ENCODE results near the gene CCDC150.

The CCDC150 gene

DNA sequence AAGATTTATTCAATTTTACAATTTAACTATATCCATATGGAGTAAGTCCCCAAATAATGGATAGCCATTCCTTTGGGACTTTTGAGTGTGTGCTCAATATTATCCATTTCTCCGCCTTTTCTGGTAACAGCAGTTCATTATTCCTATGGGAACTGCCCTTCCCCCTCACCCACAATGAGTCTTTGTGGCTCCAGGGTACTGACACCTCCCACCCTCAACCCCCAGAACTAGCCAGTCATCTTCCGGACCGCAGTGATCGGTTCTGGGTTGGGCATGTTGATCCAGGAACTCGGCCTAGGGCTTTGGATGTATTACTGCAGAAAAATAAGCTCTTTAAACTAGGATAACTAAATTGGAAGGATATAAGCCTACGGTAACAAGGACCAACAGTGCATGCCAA is 45.4 kb upstream of the CCDC150 start:
- H3K27ac ChIP-seq, result no peak overlapping the region
- TF ChIP-seq, protein P1, sequence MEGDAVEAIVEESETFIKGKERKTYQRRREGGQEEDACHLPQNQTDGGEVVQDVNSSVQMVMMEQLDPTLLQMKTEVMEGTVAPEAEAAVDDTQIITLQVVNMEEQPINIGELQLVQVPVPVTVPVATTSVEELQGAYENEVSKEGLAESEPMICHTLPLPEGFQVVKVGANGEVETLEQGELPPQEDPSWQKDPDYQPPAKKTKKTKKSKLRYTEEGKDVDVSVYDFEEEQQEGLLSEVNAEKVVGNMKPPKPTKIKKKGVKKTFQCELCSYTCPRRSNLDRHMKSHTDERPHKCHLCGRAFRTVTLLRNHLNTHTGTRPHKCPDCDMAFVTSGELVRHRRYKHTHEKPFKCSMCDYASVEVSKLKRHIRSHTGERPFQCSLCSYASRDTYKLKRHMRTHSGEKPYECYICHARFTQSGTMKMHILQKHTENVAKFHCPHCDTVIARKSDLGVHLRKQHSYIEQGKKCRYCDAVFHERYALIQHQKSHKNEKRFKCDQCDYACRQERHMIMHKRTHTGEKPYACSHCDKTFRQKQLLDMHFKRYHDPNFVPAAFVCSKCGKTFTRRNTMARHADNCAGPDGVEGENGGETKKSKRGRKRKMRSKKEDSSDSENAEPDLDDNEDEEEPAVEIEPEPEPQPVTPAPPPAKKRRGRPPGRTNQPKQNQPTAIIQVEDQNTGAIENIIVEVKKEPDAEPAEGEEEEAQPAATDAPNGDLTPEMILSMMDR (conservative IDR thresholded peaks at IDR 0.05), result no peak
- no peak for TF ChIP-seq ZFX (IDR thresholded peaks at IDR 0.05)

- H3K27ac ChIP-seq, result no peak overlapping the region
- no peak for TF ChIP-seq ZFX (IDR thresholded peaks at IDR 0.05)
- TF ChIP-seq, protein P1 (conservative IDR thresholded peaks at IDR 0.05), result no peak
These were observed 42.0 kb upstream of the CCDC150 start for GRCh38 chr2:196597531-196597930.

DNA sequence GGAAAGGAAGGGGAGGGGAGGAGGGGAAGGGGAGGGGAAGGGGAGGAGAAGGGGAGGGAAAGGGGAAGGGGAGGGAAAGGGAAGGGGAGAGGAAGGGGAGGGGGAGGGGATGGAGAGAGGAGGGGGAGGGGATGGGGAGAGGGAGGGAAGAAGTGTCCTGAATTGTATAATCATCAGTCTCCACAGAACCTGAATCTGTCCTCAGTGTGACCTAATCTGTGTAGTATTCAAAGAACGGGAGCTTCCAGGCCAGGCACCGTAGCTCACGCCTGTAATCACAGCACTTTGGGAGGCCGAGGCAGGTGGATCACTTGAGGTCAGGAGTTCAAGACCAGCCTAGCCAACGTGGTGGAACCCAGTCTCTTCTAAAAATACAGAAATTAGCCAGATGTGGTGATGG is 41.1 kb upstream of the CCDC150 start:
- TF ChIP-seq, protein P1 (conservative IDR thresholded peaks at IDR 0.05), result no peak
- TF ChIP-seq ZFX (IDR thresholded peaks at IDR 0.05), result no peak
- H3K27ac ChIP-seq, result no peak overlapping the region

DNA sequence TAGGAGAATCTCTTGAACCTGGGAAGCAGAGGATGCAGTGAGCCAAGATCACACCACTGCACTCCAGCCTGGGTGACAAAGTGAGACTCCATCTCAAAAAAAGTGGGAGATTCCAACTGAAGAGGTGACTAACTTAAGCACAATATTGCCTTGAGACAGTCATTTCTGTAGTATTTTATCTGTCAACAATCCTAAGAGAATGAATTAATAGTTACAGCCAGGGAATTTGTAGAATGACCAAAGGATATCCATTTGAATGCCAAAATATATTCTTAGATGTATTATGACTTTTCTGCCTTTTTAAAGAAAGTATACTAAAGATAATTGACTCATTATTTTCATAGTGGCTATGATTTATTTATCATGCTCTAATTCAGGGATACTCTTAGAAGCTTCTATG is 40.7 kb upstream of the CCDC150 start:
- no peak for TF ChIP-seq ZFX (IDR thresholded peaks at IDR 0.05)
- TF ChIP-seq, protein P1 (conservative IDR thresholded peaks at IDR 0.05), result no peak
- H3K27ac ChIP-seq, result no peak overlapping the region

GRCh38 chr2:196601430-196602306 is 37.8 kb upstream of the CCDC150 start:
- no peak overlapping the region for H3K27ac ChIP-seq

DNA sequence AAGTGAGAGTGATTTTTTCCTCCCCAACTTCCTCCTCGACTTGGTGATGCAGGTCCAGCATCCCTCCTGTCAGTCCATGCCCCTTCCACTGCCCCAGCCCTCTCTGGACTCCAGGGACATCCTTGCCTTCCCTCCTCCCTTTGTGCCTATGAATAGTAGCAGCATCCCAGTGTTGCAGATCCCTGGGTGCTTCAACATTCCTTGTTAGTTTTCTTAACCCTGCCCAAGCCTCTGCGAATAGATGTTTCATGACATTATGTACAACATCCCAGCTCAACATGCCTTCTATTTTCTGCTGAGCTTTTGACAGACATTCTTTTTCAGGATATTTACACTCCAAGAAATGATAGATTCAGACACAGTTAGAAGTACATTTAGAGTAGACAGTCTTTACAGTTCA is 35.3 kb upstream of the CCDC150 start:
- TF ChIP-seq, protein P1 (conservative IDR thresholded peaks at IDR 0.05), result no peak
- TF ChIP-seq ZFX (IDR thresholded peaks at IDR 0.05), result no peak
- H3K27ac ChIP-seq, result no peak overlapping the region

More at GRCh38 chr2:196601430-196602306, 37.8 kb upstream of the CCDC150 start:
- TF ChIP-seq ZFX (IDR thresholded peaks at IDR 0.05), result no peak
- TF ChIP-seq, protein P1 (conservative IDR thresholded peaks at IDR 0.05), result no peak

DNA sequence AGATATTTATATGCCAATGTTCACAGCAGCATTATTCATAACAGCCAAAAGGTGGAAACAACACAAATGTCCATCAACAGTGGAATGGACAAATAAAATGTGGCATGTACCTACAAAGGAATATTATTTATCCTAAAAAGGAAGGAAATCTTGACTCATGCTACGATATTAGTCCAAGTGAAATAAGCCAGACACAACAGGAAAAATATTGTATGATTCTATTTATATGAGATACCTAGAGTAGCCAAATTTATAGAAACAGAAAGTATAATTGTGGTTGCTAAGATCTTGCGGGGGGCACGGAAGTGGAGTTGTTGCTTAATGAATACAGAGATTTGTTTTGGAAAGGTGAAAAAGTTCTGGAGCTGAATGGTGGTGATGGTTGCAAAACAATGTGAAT is 33.0 kb upstream of the CCDC150 start:
- H3K27ac ChIP-seq, result no peak overlapping the region
- no peak for TF ChIP-seq ZFX (IDR thresholded peaks at IDR 0.05)
- TF ChIP-seq, protein P1 (conservative IDR thresholded peaks at IDR 0.05), result no peak

All from C4-2B (cell line).